GM12878 (cell line): Measurements from ENCODE around the gene BRCA2. TPM values are rescaled to one million over a fixed set of nuclear protein-coding genes. Genes with fewer than 3 reads are reported as not detected.
A peak's percentile ranks its signal among the peaks of the same experiment; 100 is the strongest.

Source experiments
- ATAC-seq: fragments of 200-7000 bp; cut with Tn5 transposase; 3 replicates; pipeline ENCODE4 v1.9.1; 2020; ENCODE audit warnings: mild to moderate bottlenecking, moderate library complexity
- BruUV-seq: library from RNA; stranded (reverse); fragments of 400-500 nt; replicated peaks from 2 replicates; lab custom pipeline; 2021; lab: Mats Ljungman, UMichigan
- CTCF ChIA-PET: fragments of 300-600 bp; sonication (Branson Sonifier 250); formaldehyde crosslinking; extraction: SDS; loops from one replicate; lab custom pipeline; 2021; ENCODE audit warnings: inconsistent platforms; lab: Yijun Ruan, JAX
- POLR2A ChIA-PET: fragments of 350-600 bp; formaldehyde crosslinking; extraction: SDS; loops from one replicate; lab custom pipeline; 2021; ENCODE audit warnings: inconsistent platforms; lab: Charles Lee
- RAD21 ChIA-PET: fragments of 300-600 bp; sonication (Branson Sonifier 250); formaldehyde crosslinking; loops from one replicate; lab custom pipeline; 2023; ENCODE audit warnings: antibody characterized with exemption; ENCODE audit not compliant: unreplicated experiment; lab: Charles Lee
- SMC1A ChIA-PET: fragments of 300-600 bp; sonication (Branson Sonifier 250); formaldehyde crosslinking; loops from one replicate; lab custom pipeline; 2023; ENCODE audit not compliant: unreplicated experiment, uncharacterized antibody; lab: Charles Lee
- DNase-seq: peaks from one replicate; pipeline ENCODE4 v3.0.0-alpha.2; 2011; ENCODE audit warnings: low read depth, low spot score
- FAIRE-seq: peaks from 3 replicates; lab custom pipeline; 2011; peaks lifted over from hg19 to GRCh38; lab: Jason Lieb, UNC
- H2AFZ ChIP-seq: 2 replicates; pipeline ENCODE4 v1.6.0; 2011; ENCODE audit warnings: low read depth, low read length, control low read depth; ENCODE audit not compliant: control insufficient read depth
- H3K27ac ChIP-seq: 2 replicates; pipeline ENCODE4 v1.5.1; 2011; ENCODE audit warnings: control low read depth; ENCODE audit not compliant: control insufficient read depth, insufficient read depth
- H3K27me3 ChIP-seq, 2 experiments: replicated peaks in 1 of 2; 2 replicates each; pipeline versions ENCODE4 v1.6.0 to v1.6.1; 2011; ENCODE audit warnings: low read length in 1 of 2; ENCODE audit not compliant: control insufficient read depth in 2 of 2, insufficient read depth in 2 of 2
- H3K36me3 ChIP-seq, 2 experiments: 2 replicates each; pipeline ENCODE4 v1.5.1; 2011; ENCODE audit warnings: low read length in 1 of 2; ENCODE audit not compliant: control insufficient read depth in 2 of 2, insufficient read depth in 2 of 2
- H3K4me1 ChIP-seq: 2 replicates; pipeline ENCODE4 v1.6.1; 2011; ENCODE audit warnings: mild to moderate bottlenecking, low read length, moderate library complexity, mixed read lengths; ENCODE audit not compliant: control insufficient read depth, insufficient read depth
- H3K4me2 ChIP-seq: 2 replicates; pipeline ENCODE4 v1.6.0; 2011; ENCODE audit warnings: control low read depth; ENCODE audit not compliant: control insufficient read depth, insufficient read depth
- H3K4me3 ChIP-seq: fragments of 200-600 bp; sonication (generic); 2 replicates; pipeline ENCODE4 v1.5.1; 2016
- H3K79me2 ChIP-seq: 2 replicates; pipeline ENCODE4 v1.6.0; 2011; ENCODE audit warnings: low read length; ENCODE audit not compliant: control insufficient read depth, insufficient read depth
- H3K9ac ChIP-seq: 2 replicates; pipeline ENCODE4 v1.8.0; 2011; ENCODE audit warnings: low read length, control low read depth, mixed read lengths; ENCODE audit not compliant: control insufficient read depth, insufficient read depth
- H3K9me3 ChIP-seq: replicated peaks from 3 replicates; pipeline ENCODE4 v1.5.1; 2011; ENCODE audit warnings: mild to moderate bottlenecking, low read length; ENCODE audit not compliant: control insufficient read depth, insufficient read depth
- H4K20me1 ChIP-seq: 2 replicates; pipeline ENCODE4 v1.6.0; 2011; ENCODE audit not compliant: control insufficient read depth, insufficient read depth
- ATF2 ChIP-seq: IDR thresholded peaks from 2 replicates; pipeline ENCODE4 v1.6.1; 2012; ENCODE audit warnings: low read length, inconsistent platforms
- BACH1 ChIP-seq: fragments of 450-650 bp; IDR thresholded peaks from 2 replicates; pipeline ENCODE4 v1.6.1; 2017; ENCODE audit warnings: mild to moderate bottlenecking, borderline replicate concordance
- FOXK2 ChIP-seq: fragments of 450-650 bp; IDR thresholded peaks from 2 replicates; pipeline ENCODE4 v1.6.1; 2017; ENCODE audit warnings: mild to moderate bottlenecking, moderate library complexity
- GATAD2B ChIP-seq: fragments of 450-650 bp; conservative IDR thresholded peaks from 2 replicates; pipeline ENCODE4 v1.6.1; 2017; ENCODE audit warnings: low read depth, mild to moderate bottlenecking, moderate library complexity
- HDGF ChIP-seq: fragments of 450-650 bp; IDR thresholded peaks from 2 replicates; pipeline ENCODE4 v1.6.1; 2016; ENCODE audit warnings: antibody characterized with exemption
- IKZF2 ChIP-seq, 2 experiments: fragments of 450-650 bp; IDR thresholded peaks; 2 replicates each; pipeline ENCODE4 v1.6.1; 2017; ENCODE audit warnings: mild to moderate bottlenecking in 2 of 2, moderate library complexity in 2 of 2
- IRF4 ChIP-seq: IDR thresholded peaks from 2 replicates; pipeline ENCODE4 v1.6.1; 2011; ENCODE audit warnings: low read depth, low read length
- JUND ChIP-seq: IDR thresholded peaks from 2 replicates; pipeline ENCODE4 v1.6.1; 2012; ENCODE audit warnings: low read depth, mild to moderate bottlenecking, low read length, improper control_type of control experiment, moderate library complexity
- MLLT1 ChIP-seq: fragments of 450-650 bp; IDR thresholded peaks from 2 replicates; pipeline ENCODE4 v1.6.1; 2016; ENCODE audit warnings: mild to moderate bottlenecking
- NBN ChIP-seq: fragments of 450-650 bp; IDR thresholded peaks from 2 replicates; pipeline ENCODE4 v1.6.1; 2016
- SMARCA5 ChIP-seq: fragments of 450-650 bp; IDR thresholded peaks from 2 replicates; pipeline ENCODE4 v1.6.1; 2017; ENCODE audit warnings: mild to moderate bottlenecking
- SP1 ChIP-seq: IDR thresholded peaks from one replicate; pipeline ENCODE4 v1.6.1; 2011; ENCODE audit warnings: low read depth, low read length
- SUZ12 ChIP-seq: fragments of 200-600 bp; sonication (generic); IDR thresholded peaks from one replicate; pipeline ENCODE4 v1.6.1; 2018; ENCODE audit warnings: antibody characterized with exemption, mild to moderate bottlenecking; ENCODE audit not compliant: unreplicated experiment
- TCF3 ChIP-seq: IDR thresholded peaks from 2 replicates; pipeline ENCODE4 v1.6.1; 2012; ENCODE audit warnings: low read depth, mild to moderate bottlenecking, low read length, borderline replicate concordance; ENCODE audit not compliant: insufficient read depth
- ZBTB40 ChIP-seq: fragments of 450-650 bp; IDR thresholded peaks from 2 replicates; pipeline ENCODE4 v1.6.1; 2016; ENCODE audit warnings: mild to moderate bottlenecking, moderate library complexity, borderline replicate concordance
- ZNF24 ChIP-seq: fragments of 450-650 bp; IDR thresholded peaks from 2 replicates; pipeline ENCODE4 v1.6.1; 2017; ENCODE audit warnings: antibody characterized with exemption, mild to moderate bottlenecking
- WGBS: methylation state at CpG from one replicate; pipeline ENCODE4 v1.1.6; 2016; ENCODE audit warnings: low lambda C conversion rate; ENCODE audit not compliant: insufficient replicate concordance, insufficient coverage; ENCODE audit errors: missing lambda C conversion rate; 5-methylcytosine and 5-hydroxymethylcytosine counted together
- in situ Hi-C: fragments of 300-500 bp; cut with MboI; formaldehyde crosslinking; loops from 9 replicates; pipeline ENCODE4 v1.14.3; 2018; ENCODE audit warnings: mixed read lengths
- intact Hi-C: fragments of 100-400 bp; cut with micrococcal nuclease; formaldehyde crosslinking; loops from one replicate; pipeline ENCODE4 v1.14.2; 2022; ENCODE audit not compliant: unreplicated experiment
- polyA plus RNA-seq, 11 experiments: library from polyadenylated mRNA; depleted of rRNA in 4 of 11; unstranded in 6 of 11; stranded (reverse) in 5 of 11; fragments of >200 nt; fragmentation: Nextera tagmentation in 4 of 11; fragmentation: Illumina TruSeq in 1 of 11; extraction: Ambion mirVana in 4 of 11; extraction: Trizol in 1 of 11; gene quantifications; 1 replicate in 1 of 11; 2 replicates in 10 of 11; pipeline versions ENCODE4 v1.2.1 to v1.2.3, GENCODE V29; 2011 to 2016; ENCODE audit warnings: inconsistent platforms in 2 of 11, missing spikeins in 2 of 11, low read depth in 1 of 11
- total RNA-seq, 4 experiments: library from RNA; depleted of rRNA in 3 of 4; stranded (reverse); fragments of >200 nt in 3 of 4; fragmentation: Illumina TruSeq in 1 of 4; extraction: Trizol in 1 of 4; gene quantifications; 2 replicates each; pipeline versions ENCODE4 v1.2.1 to v1.2.3, GENCODE V29; 2013 to 2021

Gene BRCA2
- total and polyA plus RNA-seq, 10 of the 15 experiments (the other 5 are each of a cell fraction or from before 2014, with no cell fraction given) = 7.6 to 42.2 (median 23.9) TPM

- WGBS = under 1% methylated on average over 40 of the region's 40 CpGs
- ATAC-seq = peak; percentile 85
- CTCF ChIA-PET = interaction anchor here (0.6 to 5.5 kb wide), 8 partner anchors 9 to 1105 kb away, joined by 3 to 22 read pairs (median 3); partner anchors contain the start of gene N4BP2L2
- H3K9me3 ChIP-seq = no peaks in the 10 kb centered on the region; the same call in 2 of the 3 replicates
- no peaks in the 10 kb centered on the region for H3K27me3 ChIP-seq
- DNase-seq = peak; percentile 87
- in situ Hi-C loops (loop anchor here (25.0 kb wide), 1 partner anchor 1109 kb away; no protein-coding TSS in a partner anchor), intact Hi-C loops (loop anchor here (2.0 to 10.0 kb wide), 3 partner anchors 111 to 777 kb away; partner anchors contain the start of genes BRCA2, N4BP2L2 and ZAR1L)
- H4K20me1 ChIP-seq = no peaks in the 10 kb centered on the region
- peaks cover 53% of the 10 kb centered on the region for H3K79me2 ChIP-seq
- SMC1A ChIA-PET = interaction anchor here (0.7 to 4.0 kb wide), 12 partner anchors 12 to 165 kb away, joined by 3 to 25 read pairs (median 6); partner anchors contain the start of genes BRCA2, N4BP2L2 and ZAR1L
- RAD21 ChIA-PET = interaction anchor here (0.6 to 2.1 kb wide), 9 partner anchors 14 to 518 kb away, joined by 3 to 8 read pairs (median 4); partner anchors contain the start of genes BRCA2, PDS5B and ZAR1L
- peaks cover 17% of the 10 kb centered on the region for H3K4me1 ChIP-seq
- H3K9ac ChIP-seq = peak within 1 kb of the TSS; percentile 93
- POLR2A ChIA-PET = interaction anchor here (0.6 to 2.7 kb wide), 8 partner anchors 11 to 475 kb away, joined by 3 to 16 read pairs (median 4); partner anchors contain the start of genes BRCA2, N4BP2L2 and ZAR1L
- H3K36me3 ChIP-seq = 0 out of 4 replicates have a peak, but pooled peaks cover 0 to 9% of the 10 kb centered on the region in 2 experiments
- peak within 1 kb of the TSS; percentile 79 for H2AFZ ChIP-seq
- BruUV-seq = no TSS peak
- peak within 1 kb of the TSS; percentile 94 for H3K4me3 ChIP-seq
- peak; percentile 44 for FAIRE-seq
- H3K4me2 ChIP-seq = peak within 1 kb of the TSS; percentile 95
- H3K27ac ChIP-seq = peak within 1 kb of the TSS; percentile 98
- TF ChIP-seq TCF3 = peak; percentile 57; the same call in 1 of the 2 replicates
- no peak for TF ChIP-seq SUZ12
- TF ChIP-seq BACH1 = peak; percentile 87
- peak; percentile 83; the same call in 1 of the 2 replicates for TF ChIP-seq NBN
- TF ChIP-seq ZBTB40 = no peak
- TF ChIP-seq SP1 = peak; percentile 27
- TF ChIP-seq IKZF2 (IDR thresholded peaks at IDR 0.05) = peak; percentile 92
- peak; percentile 80 for TF ChIP-seq FOXK2
- 0 out of 2 replicates have a peak, but pooled peaks have one; percentile 54 for TF ChIP-seq JUND
- 0 out of 2 replicates have a peak, but pooled peaks have one; percentile 50 for TF ChIP-seq SMARCA5
- TF ChIP-seq MLLT1 = 0 out of 2 replicates have a peak, but pooled peaks have one; percentile 20
- peak; percentile 69; the same call in 1 of the 2 replicates for TF ChIP-seq HDGF
- TF ChIP-seq GATAD2B = peak; percentile 20; the same call in 1 of the 2 replicates
- no peak for TF ChIP-seq IRF4
- no peak for TF ChIP-seq ATF2
- TF ChIP-seq ZNF24 = no peak
Measured at GRCh38 chr13:32427852-32428580, 112.7 kb downstream of the BRCA2 start, which contains the start of gene N4BP2L1. Gene N4BP2L1, minus strand, starts transcription at chr13:32428130. Its CDS starts 48 bp downstream, at chr13:32428082.
